Heart left ventricle (tissue), 16 donors: ENCODE results near the gene HEPN1. TPM values are rescaled to one million over a fixed set of nuclear protein-coding genes. Genes with fewer than 3 reads are reported as not detected.

Source experiments
- ATAC-seq, 4 donors: fragments of 200-7000 bp; cut with Tn5 transposase; one replicate each; pipeline ENCODE4 v1.9.1; 2020 to 2022; ENCODE audit warnings: moderate library complexity in 4 of 4, mild to moderate bottlenecking in 3 of 4, moderate number of reproducible peaks in 1 of 4
- DNase-seq, 5 donors: peaks; one replicate each; pipeline ENCODE4 v3.0.0-alpha.2; 2020
- H3K27ac ChIP-seq, 12 donors: fragments of 200-600 bp; sonication (generic) in 4 of 12; one replicate each; pipeline versions ENCODE4 v1.5.0 to v1.8.0; 2016 to 2022; ENCODE audit warnings: mild to moderate bottlenecking in 2 of 12
- H3K27me3 ChIP-seq, 9 donors: fragments of 200-600 bp; sonication (generic) in 2 of 9; one replicate each; pipeline versions ENCODE4 v1.5.1 to v1.8.0; 2016 to 2022; ENCODE audit warnings: mild to moderate bottlenecking in 3 of 9
- H3K36me3 ChIP-seq, 9 donors: fragments of 200-600 bp; sonication (generic) in 2 of 9; one replicate each; pipeline versions ENCODE4 v1.5.0 to v1.8.0; 2018 to 2022; ENCODE audit warnings: mild to moderate bottlenecking in 2 of 9
- H3K4me1 ChIP-seq, 12 donors: fragments of 200-600 bp; sonication (generic) in 4 of 12; one replicate each; pipeline versions ENCODE4 v1.5.0 to v1.8.0; 2016 to 2022; ENCODE audit warnings: mild to moderate bottlenecking in 3 of 12
- H3K4me3 ChIP-seq, 12 donors: fragments of 200-600 bp; sonication (generic) in 4 of 12; one replicate each; pipeline versions ENCODE4 v1.5.0 to v1.8.0; 2017 to 2022; ENCODE audit warnings: mild to moderate bottlenecking in 9 of 12, moderate library complexity in 4 of 12
- H3K9me3 ChIP-seq, 12 donors: fragments of 200-600 bp; sonication (generic) in 4 of 12; one replicate each; pipeline versions ENCODE4 v1.5.0 to v1.8.0; 2016 to 2022; ENCODE audit warnings: mild to moderate bottlenecking in 1 of 12
- CTCF ChIP-seq, 12 donors: fragments of 200-600 bp; sonication (generic) in 4 of 12; IDR thresholded peaks; one replicate each; pipeline versions ENCODE4 v1.5.0 to v1.8.0; 2018 to 2022; ENCODE audit warnings: antibody characterized with exemption in 12 of 12, mild to moderate bottlenecking in 5 of 12
- POLR2A ChIP-seq, 2 donors: fragments of 450-650 bp; IDR thresholded peaks; one replicate each; pipeline ENCODE4 v1.6.1; 2017; ENCODE audit warnings: antibody characterized with exemption in 2 of 2, mild to moderate bottlenecking in 2 of 2, moderate library complexity in 2 of 2
- WGBS, 4 donors: extraction: QIAGEN DNeasy Blood & Tissue Kit in 2 of 4; methylation state at CpG; one replicate each; pipeline versions ENCODE4 v1.1.5 to v1.1.7; 2013 to 2018; 5-methylcytosine and 5-hydroxymethylcytosine counted together
- intact Hi-C, 10 donors: fragments of 100-400 bp; cut with DNase I; formaldehyde crosslinking; loops; one replicate each; pipeline versions ENCODE4 v1.11.1 to v1.14.2; 2022
- polyA plus RNA-seq, 2 donors: library from polyadenylated mRNA; stranded (reverse); fragments of 200-250 nt; gene quantifications; one replicate each; pipeline ENCODE4 v1.2.3, GENCODE V29; 2013
- total RNA-seq, 9 donors: library from RNA; depleted of rRNA in 2 of 9; stranded (reverse); fragments of >200 nt in 2 of 9; fragmentation: NEBNext Ultra II Directional in 3 of 9; extraction: Animal tissue kit (Norgen Biotek cat#: 25700) in 3 of 9; gene quantifications; one replicate each; pipeline versions ENCODE4 v1.1.0 to v1.2.4, GENCODE V29; 2016 to 2023
- donor health status: ischemic (EF 13 %, LVEDD 7.1; RV severe dilation, severe dysfunction).
- donor health status: healthy with polysubstance abuse.
- donor health status: DM: no; HTN: yes; CAD: no.
- donor health status: DM: no; HTN: no; CAD: no.
- donor health status: ischemic (EF 25% LVEDD 6.9; RV normal size, moderate dysfunction).
- donor health status: ischemic (EF 25% LVEDD 5.7; RV mildly dilated, moderate dysfunction).
- donor health status: healthy.
- donor health status: DM: yes; HTN: yes; CAD: no.
- donor health status: ischemic (EF 35%, LVEDD 5.7; RV mildly dilated, moderate dysfunction).
- donor health status: nonischemic (EF 11% LVEDD 7.7; RV severe dilation, severe dysfunction).
- donor health status: DM: yes; HTN: yes; CAD: no.
- donor health status: PGD.
- donor health status: ischemic (EF 29% LVEDD 5.4; RV normal size, mild dysfunction).
- donor health status: nonischemic (EF 23%, LVEDD 6.1; RV moderate dilation, normal function).

HEPN1 gene
- total and polyA plus RNA-seq, 11 donors = not detected

GRCh38 chr11:124919898-124920297 lies 848 bp downstream of the HEPN1 start:
- Histone ChIP-seq H3K4me3 (no peak overlapping the region), H3K27me3 (peaks cover 0 to 10% (median 3%) of the 10 kb centered on the region in 9 donors), H3K9me3 (peaks cover 0 to 2% (median 0%) of the 10 kb centered on the region in 12 donors), H3K4me1 (peaks cover 0 to 17% (median 4%) of the 10 kb centered on the region in 12 donors), H3K36me3 (no peaks in the 10 kb centered on the region), H3K27ac (peak overlapping the region in 1 of 12 donors; percentile 83)
- DNase-seq (no peak), ATAC-seq (no peak)
- 84 to 98% (median 95%) methylated on average over 2 of the region's 2 CpGs for WGBS, 4 donors
- intact Hi-C loops = loop anchor here in 4 of 10 donors (2.0 to 10.0 kb wide), 4 partner anchors 21 to 513 kb away; no protein-coding TSS in a partner anchor
- TF ChIP-seq CTCF (IDR thresholded peaks at IDR 0.05) = no peak
- TF ChIP-seq POLR2A (IDR thresholded peaks at IDR 0.05) = no peak

- Histone ChIP-seq H3K9me3 (no peaks in the 10 kb centered on the region), H3K4me3 (peak overlapping the region in 10 of 12 donors; percentile 37 to 64 (median 56)), H3K4me1 (peaks cover 0 to 17% (median 4%) of the 10 kb centered on the region in 12 donors), H3K36me3 (no peaks in the 10 kb centered on the region), H3K27me3 (peaks cover 0 to 10% (median 3%) of the 10 kb centered on the region in 9 donors), H3K27ac (peak overlapping the region in 10 of 12 donors; percentile 62 to 88 (median 78))
- no peak for DNase-seq
- WGBS, 4 donors = 78 to 93% (median 88%) methylated on average over 5 of the region's 5 CpGs
- no peak for TF ChIP-seq CTCF (IDR thresholded peaks at IDR 0.05)
- no peak for TF ChIP-seq POLR2A (IDR thresholded peaks at IDR 0.05)
- no peak for ATAC-seq
- intact Hi-C loops = loop anchor here in 4 of 10 donors (2.0 to 10.0 kb wide), 3 partner anchors 22 to 46 kb away; no protein-coding TSS in a partner anchor
Observed at GRCh38 chr11:124920356-124920755, 1.3 kb downstream of the HEPN1 start.

- 3 to 15% (median 4%) methylated on average over 54 to 82 of the region's 82 CpGs for WGBS, 4 donors
- Histone ChIP-seq H3K36me3 (no peaks in the 10 kb centered on the region), H3K4me1 (peaks cover 0 to 17% (median 4%) of the 10 kb centered on the region in 12 donors), H3K27ac (peak overlapping the region; percentile 62 to 88 (median 72)), H3K27me3 (peaks cover 0 to 10% (median 3%) of the 10 kb centered on the region in 9 donors), H3K4me3 (peak overlapping the region; percentile 13 to 64 (median 54)), H3K9me3 (no peaks in the 10 kb centered on the region)
- TF ChIP-seq POLR2A (IDR thresholded peaks at IDR 0.05) (peak in 1 of 2 donors; percentile 8), CTCF (IDR thresholded peaks at IDR 0.05) (peak in 5 of 12 donors; percentile 10 to 30 (median 15))
- intact Hi-C loops = loop anchor here in 4 of 10 donors (2.0 to 10.0 kb wide), 3 partner anchors 22 to 46 kb away; no protein-coding TSS in a partner anchor
- peak; percentile 59 to 87 (median 82) for ATAC-seq
- peak; percentile 82 to 91 (median 87) for DNase-seq
Observed at GRCh38 chr11:124920870-124921609, 2.0 kb downstream of the HEPN1 start.

- intact Hi-C loops = loop anchor here in 2 of 10 donors (10.0 kb wide), 1 partner anchor 48 kb away; no protein-coding TSS in a partner anchor
- DNase-seq (no peak), ATAC-seq (no peak)
- H3K4me1 ChIP-seq = peaks cover 0 to 17% (median 4%) of the 10 kb centered on the region in 12 donors
- TF ChIP-seq CTCF (IDR thresholded peaks at IDR 0.05) (no peak), POLR2A (IDR thresholded peaks at IDR 0.05) (no peak)
- peaks cover 0 to 10% (median 3%) of the 10 kb centered on the region in 9 donors for H3K27me3 ChIP-seq
- no peak overlapping the region for H3K27ac ChIP-seq
- H3K4me3 ChIP-seq = no peak overlapping the region
- no peaks in the 10 kb centered on the region for H3K36me3 ChIP-seq
- H3K9me3 ChIP-seq = no peaks in the 10 kb centered on the region
- 90 to 96% (median 91%) methylated on average over 4 of the region's 4 CpGs for WGBS, 4 donors
Observed at GRCh38 chr11:124922831-124923230, 3.8 kb downstream of the HEPN1 start.
